DOHH2 (cell line): ENCODE results near the gene TMEM52B.
A peak's percentile ranks its signal among the peaks of the same experiment; 100 is the strongest.

Source experiments
- H3F3A ChIP-seq: fragments of 200-600 bp; sonication (generic), shearing (Covaris generic); 2 replicates; pipeline ENCODE4 v1.6.0; 2016; ENCODE audit warnings: antibody characterized with exemption, mild to moderate bottlenecking; ENCODE audit not compliant: control insufficient read depth, insufficient read depth
- H3K27ac ChIP-seq: fragments of 200-600 bp; sonication (generic); 2 replicates; pipeline ENCODE4 v1.5.1; 2014; ENCODE audit warnings: low read depth, mild to moderate bottlenecking, low read length, moderate library complexity
- H3K27me3 ChIP-seq: fragments of 200-600 bp; sonication (generic); 2 replicates; pipeline ENCODE4 v1.6.1; 2014; ENCODE audit warnings: mild to moderate bottlenecking, low read length, mixed read lengths; ENCODE audit not compliant: control insufficient read depth
- H3K36me3 ChIP-seq: fragments of 200-600 bp; sonication (generic); 2 replicates; pipeline ENCODE4 v1.6.1; 2014; ENCODE audit warnings: mild to moderate bottlenecking, low read length, moderate library complexity, mixed read lengths; ENCODE audit not compliant: control insufficient read depth
- H3K4me1 ChIP-seq: fragments of 200-600 bp; sonication (generic); 2 replicates; pipeline ENCODE4 v1.6.1; 2014; ENCODE audit warnings: mild to moderate bottlenecking, low read length, mixed read lengths; ENCODE audit not compliant: control insufficient read depth
- H3K4me2 ChIP-seq: fragments of 200-600 bp; sonication (generic); 2 replicates; pipeline ENCODE4 v1.6.0; 2014; ENCODE audit warnings: mild to moderate bottlenecking, low read length, moderate library complexity
- H3K4me3 ChIP-seq: fragments of 200-600 bp; sonication (generic); 2 replicates; pipeline ENCODE4 v1.5.1; 2014; ENCODE audit warnings: mild to moderate bottlenecking, low read length, mixed read lengths
- H3K79me2 ChIP-seq: fragments of 200-600 bp; sonication (generic); 2 replicates; pipeline ENCODE4 v1.6.1; 2014; ENCODE audit warnings: mild to moderate bottlenecking, low read length, mixed read lengths; ENCODE audit not compliant: control insufficient read depth
- H3K9me2 ChIP-seq: fragments of 200-600 bp; sonication (generic); replicated peaks from 2 replicates; pipeline ENCODE4 v1.6.1; 2014; ENCODE audit warnings: mild to moderate bottlenecking, low read length, mixed read lengths; ENCODE audit not compliant: control insufficient read depth
- H3K9me3 ChIP-seq: fragments of 200-600 bp; sonication (generic); 2 replicates; pipeline ENCODE4 v1.6.1; 2014; ENCODE audit warnings: antibody characterized with exemption, low read length, mixed read lengths; ENCODE audit not compliant: control insufficient read depth, insufficient read depth
- H4K20me1 ChIP-seq: fragments of 200-600 bp; sonication (generic); 2 replicates; pipeline ENCODE4 v1.6.0; 2014; ENCODE audit warnings: low read depth, mild to moderate bottlenecking, antibody characterized with exemption, low read length, moderate library complexity; ENCODE audit not compliant: control insufficient read depth, insufficient read depth
- CTCF ChIP-seq: fragments of 200-600 bp; sonication (generic); IDR thresholded peaks from one replicate; pipeline ENCODE4 v1.5.1; 2014; ENCODE audit warnings: antibody characterized with exemption, mild to moderate bottlenecking, low read depth, low read length; ENCODE audit not compliant: poor library complexity, severe bottlenecking
- EZH2phosphoT487 ChIP-seq: fragments of 200-600 bp; sonication (generic); IDR thresholded peaks from 2 replicates; pipeline ENCODE4 v1.6.1; 2017; ENCODE audit warnings: borderline replicate concordance, mild to moderate bottlenecking, antibody characterized with exemption, low read length, moderate library complexity, mixed read lengths

TMEM52B gene

GRCh38 chr12:10210225-10210624 is 31.4 kb downstream of the TMEM52B start:
- no peaks in the 10 kb centered on the region for H3K79me2 ChIP-seq
- TF ChIP-seq CTCF (no peak), EZH2phosphoT487 (no peak)
- no peaks in the 10 kb centered on the region for H3K9me2 ChIP-seq
- no peak overlapping the region for H3K27ac ChIP-seq
- no peaks in the 10 kb centered on the region for H3K9me3 ChIP-seq
- peaks cover 22% of the 10 kb centered on the region for H3K4me1 ChIP-seq
- no peaks in the 10 kb centered on the region for H4K20me1 ChIP-seq
- no peak overlapping the region for H3K4me2 ChIP-seq
- no peaks in the 10 kb centered on the region for H3K36me3 ChIP-seq
- H3K4me3 ChIP-seq = no peak overlapping the region
- H3K27me3 ChIP-seq = peaks cover 47% of the 10 kb centered on the region
- no peaks in the 10 kb centered on the region for H3F3A ChIP-seq

- H3K4me2 ChIP-seq = no peak overlapping the region
- H3K9me2 ChIP-seq = no peaks in the 10 kb centered on the region
- no peaks in the 10 kb centered on the region for H3K36me3 ChIP-seq
- no peak overlapping the region for H3K27ac ChIP-seq
- no peaks in the 10 kb centered on the region for H3K9me3 ChIP-seq
- peaks cover 45% of the 10 kb centered on the region for H3K27me3 ChIP-seq
- no peak overlapping the region for H3K4me3 ChIP-seq
- TF ChIP-seq CTCF (no peak), EZH2phosphoT487 (no peak)
- H3K79me2 ChIP-seq = no peaks in the 10 kb centered on the region
- no peaks in the 10 kb centered on the region for H4K20me1 ChIP-seq
- peaks cover 22% of the 10 kb centered on the region for H3K4me1 ChIP-seq
- H3F3A ChIP-seq = no peaks in the 10 kb centered on the region
These were observed 32.5 kb downstream of the TMEM52B start for GRCh38 chr12:10211101-10211939.

- H4K20me1 ChIP-seq = no peaks in the 10 kb centered on the region
- no peaks in the 10 kb centered on the region for H3K9me3 ChIP-seq
- H3K27me3 ChIP-seq = peaks cover 40% of the 10 kb centered on the region
- no peaks in the 10 kb centered on the region for H3K9me2 ChIP-seq
- H3F3A ChIP-seq = no peaks in the 10 kb centered on the region
- peaks cover 22% of the 10 kb centered on the region for H3K4me1 ChIP-seq
- peak overlapping the region; percentile 88 for H3K4me2 ChIP-seq
- TF ChIP-seq EZH2phosphoT487 = no peak
- peak overlapping the region; percentile 81 for H3K4me3 ChIP-seq
- no peaks in the 10 kb centered on the region for H3K79me2 ChIP-seq
- no peak overlapping the region for H3K27ac ChIP-seq
- H3K36me3 ChIP-seq = no peaks in the 10 kb centered on the region
These were observed 33.3 kb downstream of the TMEM52B start for GRCh38 chr12:10211940-10212738.

- Histone ChIP-seq H3K27me3 (peaks cover 36% of the 10 kb centered on the region), H3K36me3 (no peaks in the 10 kb centered on the region), H4K20me1 (no peaks in the 10 kb centered on the region), H3K79me2 (no peaks in the 10 kb centered on the region), H3F3A (no peaks in the 10 kb centered on the region), H3K9me2 (no peaks in the 10 kb centered on the region), H3K4me2 (peak within 1 kb of the TSS; percentile 88), H3K9me3 (no peaks in the 10 kb centered on the region), H3K27ac (no peak within 1 kb of the TSS), H3K4me3 (peak within 1 kb of the TSS; percentile 81), H3K4me1 (peaks cover 22% of the 10 kb centered on the region)
- TF ChIP-seq EZH2phosphoT487 = no peak
- TF ChIP-seq CTCF = no peak
These were observed 33.9 kb downstream of the TMEM52B start, which contains the start of gene GABARAPL1 for GRCh38 chr12:10212739-10213131. Gene GABARAPL1, plus strand, starts transcription at chr12:10212877. Its CDS starts 253 bp downstream, at chr12:10213130.
